HAP-1 (cell line): ENCODE results near the gene MPC2.

Source experiments
- DNase-seq, 2 experiments: peaks; one replicate each; pipeline ENCODE4 v3.0.0-alpha.2; 2016 to 2020; ENCODE audit warnings: low spot score in 2 of 2
- H3K27me3 ChIP-seq: fragments of 250-450 bp; sonication (Bioruptor Pico); 2 replicates; pipeline ENCODE4 v1.5.1; 2020; ENCODE audit warnings: low read depth, mild to moderate bottlenecking, moderate library complexity
- H3K36me3 ChIP-seq: fragments of 250-450 bp; sonication (Bioruptor Pico); replicated peaks from 2 replicates; pipeline ENCODE4 v1.5.1; 2020; ENCODE audit warnings: mild to moderate bottlenecking
- H3K4me1 ChIP-seq: fragments of 250-450 bp; sonication (Bioruptor Pico); 2 replicates; pipeline ENCODE4 v1.5.1; 2020; ENCODE audit warnings: mild to moderate bottlenecking
- H3K4me3 ChIP-seq: fragments of 250-450 bp; sonication (Bioruptor Pico); 2 replicates; pipeline ENCODE4 v1.5.1; 2020; ENCODE audit warnings: mild to moderate bottlenecking, moderate library complexity
- H3K9me3 ChIP-seq: fragments of 250-450 bp; sonication (Bioruptor Pico); 2 replicates; pipeline ENCODE4 v1.5.1; 2020; ENCODE audit warnings: mild to moderate bottlenecking, moderate library complexity
- in situ Hi-C: fragments of 300-500 bp; cut with MboI; formaldehyde crosslinking; loops from 3 replicates; pipeline ENCODE4 v1.14.3; 2020; ENCODE audit warnings: low sequenced_read_pairs, inconsistent platforms, mixed read lengths

MPC2 gene

DNA sequence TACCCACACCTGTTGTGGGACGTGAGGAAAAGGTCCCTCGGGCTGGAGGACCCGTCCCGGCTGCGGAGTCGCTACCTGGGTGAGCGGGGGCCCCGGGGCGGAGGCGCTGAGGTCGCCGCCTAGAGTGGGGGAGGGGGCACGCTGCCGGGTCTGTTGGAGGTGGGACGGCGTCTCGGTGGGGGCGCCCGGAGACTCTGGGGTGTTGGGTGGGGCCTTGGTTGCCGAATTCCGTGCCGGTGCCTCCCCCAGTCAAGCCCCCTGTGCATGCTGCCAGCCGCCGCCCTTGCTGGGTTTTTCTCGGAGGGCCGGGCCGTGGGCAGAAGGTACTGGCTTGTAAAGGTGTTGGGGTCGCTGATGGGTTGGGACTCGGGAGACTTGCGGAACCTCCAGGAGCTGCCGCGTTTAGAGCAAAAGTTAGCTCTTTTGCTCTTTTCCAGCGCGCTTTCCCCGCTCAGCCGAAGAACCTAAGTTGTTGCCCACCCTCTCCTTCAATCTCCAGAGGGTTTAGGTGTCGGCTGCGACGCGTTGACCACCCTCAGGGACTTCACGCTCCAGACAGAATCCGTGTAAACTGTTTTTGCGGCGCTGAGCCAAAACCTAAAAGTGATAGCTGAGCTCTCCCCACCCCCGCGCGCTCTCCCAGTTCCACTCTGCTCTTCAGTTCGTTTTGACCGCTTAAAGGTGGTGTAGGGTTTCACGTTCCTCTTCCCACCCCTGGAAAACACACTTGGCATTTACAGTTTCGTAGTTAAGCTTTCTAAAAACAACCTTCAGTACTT lies at the start of gene MPC2:
TSS of gene MPC2 (minus strand) at position 143 of the 779 bp plus-strand sequence. CDS start 1,231 bp downstream, outside the sequence.
- Histone ChIP-seq H3K4me3 (peak within 1 kb of the TSS; percentile 71), H3K9me3 (no peaks in the 10 kb centered on the region), H3K4me1 (peaks cover 10% of the 10 kb centered on the region; the same call in 1 of the 2 replicates), H3K36me3 (no peaks in the 10 kb centered on the region), H3K27me3 (no peaks in the 10 kb centered on the region)
- in situ Hi-C loops, result no loop called here
- peak; percentile 84 to 86 for DNase-seq

DNA sequence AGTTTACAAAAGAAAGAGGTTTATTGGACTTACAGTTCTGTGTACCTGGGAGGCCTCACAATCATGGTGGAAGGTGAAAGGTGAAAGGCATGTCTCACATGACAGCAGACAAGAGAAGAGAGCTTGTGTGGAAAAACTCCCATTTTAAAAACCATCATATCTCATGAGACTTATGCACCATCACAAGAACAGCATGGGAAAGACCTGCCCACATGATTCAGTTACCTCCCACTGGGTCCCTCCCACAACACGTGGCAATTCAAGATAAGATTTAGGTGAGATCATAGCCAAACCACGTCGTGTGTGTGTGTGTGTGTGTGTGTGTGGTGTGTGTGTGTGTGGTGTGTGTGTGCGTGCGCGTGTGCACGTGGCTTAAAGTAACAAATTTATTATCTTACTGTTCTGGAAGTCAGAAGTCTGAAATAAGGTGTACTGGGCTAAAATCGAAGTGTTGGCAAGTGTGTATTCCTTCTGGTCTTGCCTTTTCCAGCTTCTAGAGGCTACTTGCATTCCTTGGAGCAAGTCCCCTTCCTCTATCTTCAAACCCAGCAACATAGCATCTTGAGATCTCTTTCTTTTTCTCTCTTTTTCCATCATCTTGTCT lies 48.1 kb upstream of the MPC2 start:
- no peaks in the 10 kb centered on the region for H3K9me3 ChIP-seq
- no peaks in the 10 kb centered on the region; the same call in 1 of the 2 replicates for H3K36me3 ChIP-seq
- no peaks in the 10 kb centered on the region for H3K27me3 ChIP-seq
- DNase-seq, result no peak
- in situ Hi-C loops, result no loop called here
- no peaks in the 10 kb centered on the region; the same call in 1 of the 2 replicates for H3K4me1 ChIP-seq
- H3K4me3 ChIP-seq, result no peak overlapping the region

DNA sequence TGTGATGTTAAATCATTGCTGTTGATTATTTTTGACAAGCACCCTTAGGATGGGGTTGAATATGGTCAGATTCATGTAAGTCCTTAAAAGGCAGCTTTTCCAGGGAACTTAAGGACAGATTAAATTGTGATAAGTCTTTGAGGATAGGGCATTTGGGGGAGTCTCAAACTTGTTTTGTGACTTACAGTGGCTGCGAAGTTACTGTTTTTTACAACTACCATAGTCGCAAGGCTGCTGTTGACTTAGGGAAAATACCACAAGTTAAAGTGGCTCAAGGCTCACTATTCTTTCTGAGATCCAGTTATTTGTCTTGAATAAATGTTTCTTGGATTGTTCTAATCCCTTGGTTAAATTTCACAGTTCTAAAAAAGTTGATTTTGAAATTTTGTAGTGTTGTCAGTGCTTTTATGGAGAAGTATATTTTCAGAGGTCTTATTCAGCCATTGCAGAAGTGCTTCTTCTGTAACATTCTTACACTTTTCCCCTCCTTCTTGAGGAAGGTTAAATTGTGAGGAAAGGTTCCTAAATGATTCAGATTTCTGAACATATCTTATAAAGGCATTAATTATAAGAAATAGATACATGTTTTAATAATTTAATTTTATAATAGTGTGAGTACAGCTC lies 47.0 kb upstream of the MPC2 start:
- H3K4me1 ChIP-seq, result no peaks in the 10 kb centered on the region; the same call in 1 of the 2 replicates
- DNase-seq, result no peak
- H3K27me3 ChIP-seq, result no peaks in the 10 kb centered on the region
- H3K9me3 ChIP-seq, result no peaks in the 10 kb centered on the region
- in situ Hi-C loops, result no loop called here
- no peaks in the 10 kb centered on the region; the same call in 1 of the 2 replicates for H3K36me3 ChIP-seq
- no peak overlapping the region for H3K4me3 ChIP-seq

DNA sequence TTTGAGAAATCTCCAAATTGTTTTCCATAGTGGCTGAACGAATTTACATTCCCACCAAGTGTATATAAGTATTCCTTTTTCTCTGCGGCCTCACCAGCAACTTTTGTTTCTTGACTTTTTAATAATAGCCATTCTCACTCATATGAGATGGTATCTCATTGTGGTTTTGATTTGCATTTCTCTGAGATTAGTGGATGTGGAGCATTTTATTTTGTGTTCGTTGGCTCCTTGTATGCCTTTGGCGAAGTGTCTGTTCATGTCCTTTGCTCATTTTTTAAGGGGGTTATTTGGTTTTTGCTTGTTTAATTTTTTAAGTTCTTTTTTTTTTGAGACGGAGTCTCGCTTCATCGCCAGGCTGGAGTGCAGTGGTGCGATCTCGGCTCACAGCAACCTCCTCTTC lies 45.1 kb upstream of the MPC2 start:
- in situ Hi-C loops, result no loop called here
- H3K4me3 ChIP-seq, result no peak overlapping the region
- H3K9me3 ChIP-seq, result no peaks in the 10 kb centered on the region
- H3K4me1 ChIP-seq, result no peaks in the 10 kb centered on the region; the same call in 1 of the 2 replicates
- H3K27me3 ChIP-seq, result no peaks in the 10 kb centered on the region
- DNase-seq, result no peak
- H3K36me3 ChIP-seq, result no peaks in the 10 kb centered on the region; the same call in 1 of the 2 replicates

DNA sequence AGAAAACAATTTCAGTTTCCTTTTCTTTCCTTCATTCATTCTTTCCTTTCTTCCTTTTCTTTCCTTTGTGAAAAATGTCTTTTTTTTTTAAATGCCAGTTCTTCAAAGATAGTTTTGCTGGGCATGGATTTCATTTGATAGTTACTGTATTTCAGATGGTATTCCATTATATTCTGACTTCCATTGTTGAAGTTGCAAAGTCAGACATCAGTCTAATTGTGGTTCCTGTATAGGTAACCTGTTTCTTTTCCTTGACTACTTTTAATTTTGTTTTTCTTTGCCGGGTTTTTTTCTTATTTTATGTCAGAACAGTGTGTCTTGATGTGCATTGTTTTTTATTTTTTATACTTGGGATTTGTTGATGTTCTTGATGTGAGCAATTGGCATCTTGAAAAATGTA lies 40.4 kb upstream of the MPC2 start:
- DNase-seq, result no peak
- in situ Hi-C loops, result no loop called here
- no peak overlapping the region for H3K4me3 ChIP-seq
- no peaks in the 10 kb centered on the region for H3K27me3 ChIP-seq
- no peaks in the 10 kb centered on the region; the same call in none of the 2 replicates for H3K4me1 ChIP-seq
- no peaks in the 10 kb centered on the region for H3K9me3 ChIP-seq
- H3K36me3 ChIP-seq, result peaks cover 8% of the 10 kb centered on the region

DNA sequence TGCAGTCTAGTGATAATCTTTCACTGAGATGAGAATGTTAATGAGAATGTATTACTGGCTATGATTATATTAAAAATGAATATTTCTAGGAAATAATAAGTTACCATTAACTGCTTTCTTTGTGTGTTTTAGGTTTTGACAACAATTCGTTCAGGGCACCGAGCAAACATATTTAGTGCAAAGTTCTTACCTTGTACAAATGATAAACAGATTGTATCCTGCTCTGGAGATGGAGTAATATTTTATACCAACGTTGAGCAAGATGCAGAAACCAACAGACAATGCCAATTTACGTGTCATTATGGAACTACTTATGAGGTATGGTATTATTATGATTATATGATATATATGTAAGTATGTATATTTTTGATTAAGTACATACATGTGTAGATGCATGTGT lies 37.8 kb upstream of the MPC2 start:
- peaks cover 8% of the 10 kb centered on the region for H3K36me3 ChIP-seq
- H3K4me1 ChIP-seq, result no peaks in the 10 kb centered on the region; the same call in 1 of the 2 replicates
- no peak for DNase-seq
- H3K9me3 ChIP-seq, result no peaks in the 10 kb centered on the region
- no peak overlapping the region for H3K4me3 ChIP-seq
- H3K27me3 ChIP-seq, result no peaks in the 10 kb centered on the region
- in situ Hi-C loops, result no loop called here

DNA sequence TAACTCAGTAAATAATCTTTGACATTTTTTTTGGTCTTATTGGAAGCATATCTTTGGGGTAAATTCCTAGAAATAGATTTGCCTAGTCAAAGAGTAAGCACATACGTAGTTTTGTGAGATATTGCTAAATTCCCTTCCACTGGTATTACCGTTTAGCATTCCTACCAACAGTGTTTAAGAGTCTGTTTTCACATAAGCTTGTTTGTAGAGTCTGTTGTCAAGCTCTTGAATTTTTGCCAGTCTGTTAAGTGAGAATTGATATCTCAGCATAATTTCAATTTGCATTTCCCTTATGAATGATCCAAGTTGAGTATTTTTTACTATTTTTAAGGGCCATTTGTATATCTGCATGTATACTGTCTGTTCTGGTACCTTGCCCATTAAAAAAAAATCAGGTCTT lies 37.0 kb upstream of the MPC2 start:
- no peak overlapping the region for H3K4me3 ChIP-seq
- H3K4me1 ChIP-seq, result no peaks in the 10 kb centered on the region; the same call in 1 of the 2 replicates
- H3K9me3 ChIP-seq, result no peaks in the 10 kb centered on the region
- peaks cover 8% of the 10 kb centered on the region for H3K36me3 ChIP-seq
- no peak for DNase-seq
- H3K27me3 ChIP-seq, result no peaks in the 10 kb centered on the region
- in situ Hi-C loops, result no loop called here

DNA sequence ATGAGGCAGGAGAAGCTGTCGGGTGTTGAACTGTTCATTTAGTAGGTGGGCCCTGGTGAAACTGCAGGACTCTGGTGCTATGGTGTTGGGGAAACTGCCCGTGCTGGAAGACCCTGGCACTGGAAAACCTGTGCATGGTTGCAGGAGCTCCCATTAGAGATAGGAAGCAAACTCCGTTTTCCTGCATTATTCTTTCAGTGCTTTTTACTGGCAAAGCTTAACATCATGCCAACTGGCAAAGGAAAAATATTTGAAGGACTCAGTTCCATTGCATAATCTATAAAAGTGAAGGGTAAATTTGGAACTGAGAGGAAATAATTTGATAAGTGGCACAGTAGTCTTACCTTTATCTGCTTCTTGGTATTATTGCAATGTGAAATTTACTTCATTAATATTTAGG lies 31.7 kb upstream of the MPC2 start:
- DNase-seq, result no peak
- Histone ChIP-seq H3K4me3 (no peak overlapping the region), H3K4me1 (peaks cover 4% of the 10 kb centered on the region; the same call in 1 of the 2 replicates), H3K9me3 (no peaks in the 10 kb centered on the region), H3K27me3 (no peaks in the 10 kb centered on the region), H3K36me3 (no peaks in the 10 kb centered on the region)
- in situ Hi-C loops, result no loop called here

DNA sequence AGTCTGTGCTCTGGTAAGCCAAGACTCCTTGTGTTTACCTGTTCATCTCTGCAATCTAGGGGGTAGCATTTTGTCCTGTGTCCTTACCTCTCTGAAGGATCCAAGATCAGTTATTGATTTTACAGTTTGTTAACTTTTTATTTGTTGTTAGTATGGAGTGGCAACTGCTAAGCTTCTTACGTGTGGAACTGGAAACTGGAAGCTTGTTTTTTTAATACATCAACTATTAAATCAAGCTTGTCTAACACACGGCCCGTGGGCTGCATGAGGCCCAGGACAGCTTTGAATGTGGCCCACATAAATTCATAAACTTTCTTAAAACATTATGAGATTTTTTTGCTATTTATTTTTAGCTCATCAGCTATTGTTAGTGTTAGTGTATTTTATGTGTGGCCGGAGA lies 29.2 kb upstream of the MPC2 start:
- Histone ChIP-seq H3K4me1 (peaks cover 4% of the 10 kb centered on the region; the same call in 1 of the 2 replicates), H3K36me3 (no peaks in the 10 kb centered on the region), H3K4me3 (no peak overlapping the region), H3K27me3 (no peaks in the 10 kb centered on the region), H3K9me3 (no peaks in the 10 kb centered on the region)
- no peak for DNase-seq
- in situ Hi-C loops, result no loop called here

DNA sequence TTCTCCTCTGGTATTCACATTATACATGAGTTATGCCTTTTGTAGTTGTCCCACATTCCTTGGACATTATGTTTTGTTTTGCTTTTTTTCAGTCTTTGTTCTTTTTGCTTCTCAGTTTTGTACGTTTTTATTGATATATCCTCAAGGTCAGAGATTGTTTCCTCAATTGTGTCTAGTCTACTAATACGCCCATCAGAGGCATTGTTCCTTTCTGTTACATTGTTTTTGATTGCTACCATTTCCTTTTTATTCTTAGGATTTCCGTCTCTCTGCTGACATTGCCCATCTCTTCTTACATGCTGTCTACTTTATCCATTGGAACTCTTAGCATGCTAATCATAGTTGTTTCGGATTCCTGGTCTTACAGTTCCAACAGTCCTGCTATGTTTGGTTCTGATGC lies 27.8 kb upstream of the MPC2 start:
- DNase-seq, result no peak
- Histone ChIP-seq H3K36me3 (no peaks in the 10 kb centered on the region), H3K9me3 (no peaks in the 10 kb centered on the region), H3K4me3 (no peak overlapping the region), H3K27me3 (no peaks in the 10 kb centered on the region), H3K4me1 (peaks cover 4% of the 10 kb centered on the region; the same call in 1 of the 2 replicates)
- in situ Hi-C loops, result no loop called here

DNA sequence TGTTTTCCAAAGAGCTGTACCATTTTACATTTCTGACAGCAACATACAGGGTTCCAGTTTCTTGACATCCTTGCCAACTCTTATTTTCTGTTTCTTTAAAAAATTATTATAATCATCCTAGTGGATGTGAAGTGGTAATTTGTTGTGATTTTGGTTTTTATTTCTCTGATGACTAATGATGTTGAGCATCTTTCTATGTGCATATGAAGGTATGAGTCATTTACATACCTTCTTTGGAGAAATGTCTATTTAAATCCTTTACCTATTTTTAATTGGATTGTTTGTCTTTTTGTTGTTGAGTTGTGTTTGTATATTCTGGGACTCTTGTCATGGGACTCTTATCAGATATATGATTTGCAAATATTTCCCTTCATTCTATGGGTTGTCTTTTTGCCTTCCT lies 20.8 kb upstream of the MPC2 start:
- no peak for DNase-seq
- no peaks in the 10 kb centered on the region for H3K9me3 ChIP-seq
- H3K4me3 ChIP-seq, result no peak overlapping the region
- H3K4me1 ChIP-seq, result no peaks in the 10 kb centered on the region
- H3K27me3 ChIP-seq, result no peaks in the 10 kb centered on the region
- peaks cover 6% of the 10 kb centered on the region for H3K36me3 ChIP-seq
- in situ Hi-C loops, result no loop called here

DNA sequence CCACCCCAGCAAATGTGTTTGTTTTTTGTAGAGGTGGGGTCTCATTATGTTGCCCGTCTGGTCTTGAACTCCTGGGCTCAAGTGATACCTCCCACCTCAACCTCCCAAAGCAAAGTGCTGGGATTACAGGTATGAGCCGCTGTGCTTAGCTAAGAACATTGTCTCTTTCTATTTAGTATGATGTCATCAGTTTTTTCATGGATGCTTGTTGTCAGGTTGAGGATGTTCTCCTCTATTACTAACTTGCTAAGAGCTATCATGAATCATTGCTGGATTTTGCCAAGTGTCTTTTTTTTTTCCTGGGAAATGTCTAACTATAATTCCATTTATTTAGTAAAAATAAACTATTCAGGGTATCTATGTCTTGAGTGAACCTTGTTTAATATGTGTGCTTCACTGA lies 19.0 kb upstream of the MPC2 start:
- DNase-seq, result no peak
- no peaks in the 10 kb centered on the region for H3K27me3 ChIP-seq
- in situ Hi-C loops, result no loop called here
- H3K9me3 ChIP-seq, result no peaks in the 10 kb centered on the region
- no peak overlapping the region for H3K4me3 ChIP-seq
- H3K36me3 ChIP-seq, result peaks cover 6% of the 10 kb centered on the region
- no peaks in the 10 kb centered on the region for H3K4me1 ChIP-seq

DNA sequence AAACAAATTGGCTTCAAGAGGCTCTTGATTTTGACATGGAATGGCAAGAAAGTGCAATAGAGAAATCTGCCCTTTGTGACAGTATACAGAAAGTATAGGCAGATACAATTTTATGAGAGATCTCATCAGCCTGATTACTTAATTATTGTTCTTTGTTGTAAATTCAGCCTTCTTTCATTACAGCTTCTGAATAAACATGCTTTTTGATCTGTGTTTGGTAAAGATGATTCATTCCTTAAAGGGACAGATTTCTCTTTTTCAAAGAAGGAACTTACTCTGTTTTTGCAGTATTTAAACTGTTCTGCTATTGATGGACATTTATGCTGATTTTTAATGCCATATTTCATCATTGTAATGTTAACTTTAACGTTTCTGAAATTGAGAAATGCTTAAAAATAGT lies 13.7 kb upstream of the MPC2 start:
- peaks cover 6% of the 10 kb centered on the region for H3K36me3 ChIP-seq
- H3K4me3 ChIP-seq, result no peak overlapping the region
- DNase-seq, result no peak
- no peaks in the 10 kb centered on the region for H3K4me1 ChIP-seq
- in situ Hi-C loops, result no loop called here
- no peaks in the 10 kb centered on the region for H3K9me3 ChIP-seq
- H3K27me3 ChIP-seq, result no peaks in the 10 kb centered on the region

DNA sequence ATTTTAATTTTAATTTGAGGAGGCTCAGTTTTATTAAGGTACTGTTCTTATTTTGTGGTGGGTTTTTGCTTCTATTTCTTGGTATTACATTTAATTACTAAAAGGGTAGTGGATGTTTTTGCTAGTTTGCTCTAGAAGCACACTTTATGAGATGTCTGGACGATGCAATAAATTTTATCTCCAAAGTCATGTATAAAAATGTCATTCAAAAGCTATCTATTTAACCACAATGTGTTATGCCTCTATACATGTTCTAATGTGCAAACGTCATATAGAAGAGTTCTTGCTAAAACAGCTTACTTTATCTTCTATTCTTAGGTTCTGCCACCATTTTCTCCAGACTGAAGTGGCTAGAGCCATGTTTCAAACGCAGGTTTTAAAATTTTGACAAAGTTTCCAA lies 12.9 kb upstream of the MPC2 start:
- Histone ChIP-seq H3K9me3 (no peaks in the 10 kb centered on the region), H3K4me3 (no peak overlapping the region), H3K27me3 (no peaks in the 10 kb centered on the region), H3K36me3 (peaks cover 5% of the 10 kb centered on the region), H3K4me1 (no peaks in the 10 kb centered on the region)
- no peak for DNase-seq
- in situ Hi-C loops, result no loop called here
